Stomach (tissue), 4 donors: ENCODE results near the gene ARHGEF12.

Experiments used
- CTCF ChIP-seq, 7 experiments: fragments of 450-650 bp in 4 of 7; fragments of 200-600 bp in 3 of 7; sonication (generic) in 3 of 7; IDR thresholded peaks; one replicate each; pipeline ENCODE4 v1.5.1; 2016 to 2019; ENCODE audit warnings: antibody characterized with exemption in 7 of 7, control low read depth in 2 of 7, mild to moderate bottlenecking in 1 of 7
- EP300 ChIP-seq: sonication (generic); formaldehyde crosslinking; IDR thresholded peaks from one replicate; pipeline ENCODE4 v1.6.1; 2017; ENCODE audit warnings: antibody characterized with exemption
- POLR2A ChIP-seq, 4 donors: fragments of 450-650 bp; IDR thresholded peaks; one replicate each; pipeline ENCODE4 v1.6.1; 2016; ENCODE audit warnings: antibody characterized with exemption in 4 of 4, control low read depth in 2 of 4, mild to moderate bottlenecking in 1 of 4, moderate library complexity in 1 of 4

GRCh38 chr11:120517390-120517761 is 181.2 kb downstream of the ARHGEF12 start:
- no peak for TF ChIP-seq CTCF (IDR thresholded peaks at IDR 0.05)
- TF ChIP-seq POLR2A (IDR thresholded peaks at IDR 0.05) = no peak
- no peak for TF ChIP-seq EP300
